GM12865 (cell line): Measurements from ENCODE around the gene GPX6.
"Not testable (repeated sequence)": the region's sequence is repeated elsewhere in the genome, so short reads cannot be mapped to it uniquely, and the experiment has no call there.

Source experiments
- DNase-seq: peaks from one replicate; pipeline ENCODE4 v3.0.0; 2010; ENCODE audit warnings: low read depth
- H3K4me3 ChIP-seq: 2 replicates; pipeline ENCODE4 v1.5.1; 2011; ENCODE audit warnings: mild to moderate bottlenecking, low read depth, low read length, control low read depth
- CTCF ChIP-seq: IDR thresholded peaks from 2 replicates; pipeline ENCODE4 v1.5.1; 2011; ENCODE audit warnings: low read length, control low read depth, low read depth, inconsistent platforms; ENCODE audit not compliant: insufficient read depth; ENCODE audit errors: missing control alignments

Gene GPX6

GRCh38 chr6:28525496-28526039 lies 10.0 kb upstream of the GPX6 start, which contains the start of gene GPX5:
Gene GPX5, plus strand, starts transcription at chr6:28525881. Its CDS starts 133 bp downstream, at chr6:28526014.
- no peak within 1 kb of the TSS for H3K4me3 ChIP-seq
- no peak for TF ChIP-seq CTCF
- peak; percentile 5 for DNase-seq

GRCh38 chr6:28523241-28523622 lies 7.6 kb upstream of the GPX6 start:
- no peak for TF ChIP-seq CTCF
- H3K4me3 ChIP-seq, result no peak overlapping the region
- no peak for DNase-seq

- no peak overlapping the region for H3K4me3 ChIP-seq
- TF ChIP-seq CTCF, result no peak
- no peak for DNase-seq
Measured at GRCh38 chr6:28522594-28523240, 7.1 kb upstream of the GPX6 start.

DNA sequence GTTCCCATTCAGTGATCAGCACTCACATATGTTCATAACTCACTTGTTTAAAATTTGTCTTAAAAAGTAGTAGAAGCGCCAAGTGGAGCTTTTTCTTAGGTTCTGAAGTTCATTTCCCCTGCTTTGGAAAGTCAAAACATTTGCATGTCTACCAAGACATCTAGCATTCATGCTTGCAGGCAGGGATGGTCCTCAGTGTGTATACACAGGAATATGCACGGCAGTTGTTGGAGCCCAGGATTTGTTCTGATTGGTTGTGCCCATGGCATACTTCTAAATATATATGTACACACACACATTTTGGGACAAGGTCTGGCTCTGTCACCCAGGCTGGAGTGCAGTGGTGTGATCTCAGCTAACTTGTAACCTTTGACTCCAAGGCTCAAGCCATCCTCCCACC lies 2.4 kb upstream of the GPX6 start:
- no peak for DNase-seq
- TF ChIP-seq CTCF, result no peak
- no peak overlapping the region for H3K4me3 ChIP-seq

- DNase-seq, result not testable (repeated sequence)
Measured at GRCh38 chr6:28512387-28512786, 3.2 kb downstream of the GPX6 start.

DNA sequence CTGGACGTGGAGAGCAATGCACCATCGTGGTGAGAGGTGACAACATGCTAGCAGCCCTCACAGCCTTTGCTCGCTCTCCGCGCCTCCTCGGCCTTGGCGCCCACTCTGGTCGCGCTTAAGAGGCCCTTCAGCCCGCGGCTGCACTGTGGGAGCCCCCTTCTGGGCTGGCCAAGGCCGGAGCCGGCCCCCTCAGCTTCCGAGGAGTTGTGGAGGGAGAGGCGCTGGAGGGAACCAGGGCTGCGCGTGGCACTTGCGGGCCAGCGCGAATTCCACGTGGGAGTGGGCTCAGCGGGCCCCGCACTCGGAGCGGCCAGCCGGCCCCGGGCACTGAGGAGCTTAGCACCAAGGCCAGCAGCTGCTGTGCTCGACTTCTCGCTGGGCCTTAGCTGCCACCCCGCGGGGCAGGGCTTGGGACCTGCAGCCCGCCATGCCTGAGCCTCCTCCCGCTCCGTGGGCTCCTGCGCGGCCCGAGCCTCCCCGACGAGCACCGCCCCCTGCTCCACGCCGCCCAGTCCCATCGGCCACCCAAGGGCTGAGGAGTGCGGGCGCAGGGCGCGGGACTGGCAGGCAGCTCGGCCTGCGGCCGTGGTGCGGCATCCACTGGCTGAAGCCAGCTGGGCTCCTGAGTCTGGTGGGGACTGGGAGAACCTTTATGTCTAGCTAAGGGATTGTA lies 3.8 kb downstream of the GPX6 start:
- no peak for DNase-seq
- no peak for TF ChIP-seq CTCF
- H3K4me3 ChIP-seq, result no peak overlapping the region

More at GRCh38 chr6:28512387-28512786, 3.2 kb downstream of the GPX6 start:
- H3K4me3 ChIP-seq, result not testable (repeated sequence)

- no peak overlapping the region for H3K4me3 ChIP-seq
- no peak for TF ChIP-seq CTCF
- no peak for DNase-seq
Measured at GRCh38 chr6:28506807-28507475, 8.7 kb downstream of the GPX6 start.
